H1 (cell line): ENCODE results near the gene DNAJC6. TPM values are rescaled to one million over a fixed set of nuclear protein-coding genes. Genes with fewer than 3 reads are reported as not detected.

Experiments
- CTCF ChIA-PET: fragments of 300-600 bp; sonication (Branson Sonifier 250); formaldehyde crosslinking; loops from one replicate; lab custom pipeline; 2021; ENCODE audit not compliant: partially characterized antibody; lab: Charles Lee
- POLR2A ChIA-PET: fragments of 300-600 bp; sonication (Branson Sonifier 250); formaldehyde crosslinking; loops from one replicate; lab custom pipeline; 2021; ENCODE audit warnings: inconsistent platforms; ENCODE audit not compliant: partially characterized antibody; lab: Charles Lee
- DNase-seq, 2 experiments: peaks; one replicate each; pipeline versions ENCODE4 v3.0.0 to v3.0.0-alpha.2; 2010 to 2022; ENCODE audit warnings: low spot score in 2 of 2, low read depth in 1 of 2, mixed read lengths in 1 of 2
- FAIRE-seq: peaks from 2 replicates; lab custom pipeline; 2011; peaks lifted over from hg19 to GRCh38; lab: Jason Lieb, UNC
- H2AFZ ChIP-seq: 2 replicates; pipeline ENCODE4 v1.8.1; 2012; ENCODE audit warnings: low read length, inconsistent platforms
- H2AK5ac ChIP-seq: 2 replicates; pipeline ENCODE4 v1.6.1; 2013; ENCODE audit warnings: low read depth, low read length
- H2BK120ac ChIP-seq: replicated peaks from 2 replicates; pipeline ENCODE3; 2013; ENCODE audit warnings: low read depth, low read length, inconsistent platforms
- H2BK12ac ChIP-seq: 2 replicates; pipeline ENCODE4 v1.6.1; 2013; ENCODE audit warnings: low read depth, low read length
- H2BK15ac ChIP-seq: 2 replicates; pipeline ENCODE4 v1.6.1; 2013; ENCODE audit warnings: low read length
- H2BK20ac ChIP-seq: 2 replicates; pipeline ENCODE4 v1.6.1; 2013; ENCODE audit warnings: low read length
- H2BK5ac ChIP-seq: 2 replicates; pipeline ENCODE4 v1.6.1; 2013; ENCODE audit warnings: low read depth, low read length
- H3K14ac ChIP-seq: 2 replicates; pipeline ENCODE4 v1.6.1; 2013; ENCODE audit warnings: inconsistent platforms; ENCODE audit not compliant: insufficient read length
- H3K18ac ChIP-seq: 2 replicates; pipeline ENCODE4 v1.6.1; 2013; ENCODE audit warnings: low read length; ENCODE audit errors: extremely low read depth
- H3K23ac ChIP-seq: 2 replicates; pipeline ENCODE4 v1.6.1; 2013; ENCODE audit warnings: inconsistent platforms; ENCODE audit not compliant: insufficient read length
- H3K23me2 ChIP-seq: 2 replicates; pipeline ENCODE4 v1.6.1; 2013; ENCODE audit warnings: low read depth, low read length
- H3K27ac ChIP-seq: 2 replicates; pipeline ENCODE4 v1.6.1; 2011; ENCODE audit warnings: low read depth, low read length, inconsistent platforms
- H3K27me3 ChIP-seq, 4 experiments: replicated peaks in 1 of 4; 1 replicate in 1 of 4; 2 replicates in 3 of 4; pipeline versions ENCODE4 v1.6.1 to v1.8.1; 2011 to 2013; ENCODE audit warnings: low read length in 3 of 4, mild to moderate bottlenecking in 3 of 4, inconsistent platforms in 2 of 4, mixed read lengths in 2 of 4, moderate library complexity in 1 of 4; ENCODE audit not compliant: control insufficient read depth in 3 of 4, insufficient read depth in 3 of 4; ENCODE audit errors: extremely low read depth in 1 of 4
- H3K36me3 ChIP-seq, 4 experiments: 2 replicates each; pipeline versions ENCODE4 v1.6.1 to v1.8.1; 2011 to 2013; ENCODE audit warnings: mild to moderate bottlenecking in 4 of 4, low read length in 3 of 4, moderate library complexity in 2 of 4, control low read depth in 1 of 4, inconsistent platforms in 1 of 4; ENCODE audit not compliant: insufficient read depth in 4 of 4, control insufficient read depth in 2 of 4
- H3K4ac ChIP-seq: replicated peaks from 2 replicates; pipeline ENCODE3; 2013; ENCODE audit warnings: low read length, low read depth, mixed read lengths, inconsistent platforms; ENCODE audit not compliant: insufficient read length
- H3K4me1 ChIP-seq, 4 experiments: replicated peaks in 1 of 4; 1 replicate in 1 of 4; 2 replicates in 3 of 4; pipeline versions ENCODE4 v1.6.1 to v1.8.1; 2011 to 2013; ENCODE audit warnings: low read length in 3 of 4, inconsistent platforms in 2 of 4, mixed read lengths in 1 of 4; ENCODE audit not compliant: insufficient read depth in 4 of 4, control insufficient read depth in 3 of 4
- H3K4me2 ChIP-seq, 2 experiments: 2 replicates each; pipeline versions ENCODE4 v1.6.1 to v1.8.1; 2011 to 2013; ENCODE audit warnings: low read depth in 2 of 2, low read length in 2 of 2, control low read depth in 1 of 2, inconsistent platforms in 1 of 2, mild to moderate bottlenecking in 1 of 2; ENCODE audit not compliant: insufficient read depth in 1 of 2
- H3K4me3 ChIP-seq, 4 experiments: fragments of 200-600, 300-600 bp in 1 of 4; sonication (generic), shearing (Covaris generic), sonication (Bioruptor Twin) in 1 of 4; 2 replicates each; pipeline versions ENCODE4 v1.5.1 to v1.8.1; 2011 to 2016; ENCODE audit warnings: low read length in 4 of 4, low read depth in 3 of 4, control low read depth in 2 of 4, inconsistent platforms in 2 of 4, mild to moderate bottlenecking in 2 of 4, mixed read lengths in 1 of 4, moderate library complexity in 1 of 4; ENCODE audit not compliant: insufficient read depth in 2 of 4; ENCODE audit errors: extremely low read depth in 1 of 4
- H3K56ac ChIP-seq: replicated peaks from 2 replicates; pipeline ENCODE3; 2013; ENCODE audit warnings: low read depth, mild to moderate bottlenecking, mixed read lengths, low read length, inconsistent platforms; ENCODE audit not compliant: insufficient read length
- H3K79me1 ChIP-seq: 2 replicates; pipeline ENCODE4 v1.6.1; 2013; ENCODE audit warnings: low read depth, low read length, control low read depth
- H3K79me2 ChIP-seq, 2 experiments: 2 replicates each; pipeline versions ENCODE4 v1.6.1 to v1.8.1; 2012 to 2013; ENCODE audit warnings: low read length in 2 of 2, mild to moderate bottlenecking in 2 of 2, inconsistent platforms in 1 of 2; ENCODE audit not compliant: insufficient read depth in 2 of 2, control insufficient read depth in 1 of 2
- H3K9ac ChIP-seq, 4 experiments: replicated peaks in 1 of 4; 1 replicate in 1 of 4; 2 replicates in 3 of 4; pipeline versions ENCODE4 v1.6.1 to v1.8.1; 2011 to 2013; ENCODE audit warnings: low read depth in 3 of 4, low read length in 3 of 4, control low read depth in 2 of 4, mild to moderate bottlenecking in 2 of 4, moderate library complexity in 2 of 4, inconsistent platforms in 1 of 4; ENCODE audit errors: extremely low read depth in 1 of 4
- H3K9me3 ChIP-seq, 2 experiments: 2 replicates each; pipeline versions ENCODE4 v1.6.1 to v1.8.1; 2012 to 2013; ENCODE audit warnings: mild to moderate bottlenecking in 2 of 2, moderate library complexity in 2 of 2, control low read depth in 1 of 2, inconsistent platforms in 1 of 2, low read depth in 1 of 2, low read length in 1 of 2, mixed read lengths in 1 of 2; ENCODE audit not compliant: insufficient read depth in 2 of 2
- H4K20me1 ChIP-seq, 2 experiments: replicated peaks in 1 of 2; 2 replicates each; pipeline versions ENCODE3 to v1.8.1; 2011 to 2013; ENCODE audit warnings: inconsistent platforms in 2 of 2, low read length in 2 of 2, mild to moderate bottlenecking in 1 of 2; ENCODE audit not compliant: insufficient read depth in 2 of 2, control insufficient read depth in 1 of 2
- H4K5ac ChIP-seq: 2 replicates; pipeline ENCODE4 v1.6.1; 2013; ENCODE audit warnings: low read length, low read depth, mixed read lengths, inconsistent platforms; ENCODE audit not compliant: insufficient read length
- H4K8ac ChIP-seq: 2 replicates; pipeline ENCODE4 v1.8.0; 2013; ENCODE audit warnings: mild to moderate bottlenecking, moderate library complexity, low read length, inconsistent platforms; ENCODE audit not compliant: insufficient read depth; ENCODE audit errors: extremely low read depth
- H4K91ac ChIP-seq: replicated peaks from 2 replicates; pipeline ENCODE3; 2013; ENCODE audit warnings: low read length, mixed read lengths, inconsistent platforms; ENCODE audit not compliant: insufficient read length
- BRCA1 ChIP-seq: IDR thresholded peaks from 2 replicates; pipeline ENCODE4 v1.6.1; 2012; ENCODE audit warnings: low read depth, low read length, improper control_type of control experiment
- CBX8 ChIP-seq: fragments of 300-800, 300-1000 bp; sonication (generic); IDR thresholded peaks from 2 replicates; pipeline ENCODE4 v1.7.1; 2016; ENCODE audit warnings: low read depth, low read length, borderline replicate concordance
- MAFK ChIP-seq: IDR thresholded peaks from 2 replicates; pipeline ENCODE4 v1.6.1; 2012; ENCODE audit warnings: low read depth, mild to moderate bottlenecking, improper control_type of control experiment, low read length
- WGBS, 2 experiments: shearing (Covaris generic) in 1 of 2; methylation state at CpG; one replicate each; pipeline versions ENCODE4 v1.1.6 to v1.1.7; 2013 to 2015; ENCODE audit warnings: low lambda C conversion rate in 2 of 2, mixed read lengths in 2 of 2, inconsistent platforms in 1 of 2, low coverage in 1 of 2, missing lambda C conversion rate in 1 of 2; ENCODE audit not compliant: insufficient replicate concordance in 2 of 2, insufficient coverage in 1 of 2, insufficient read length in 1 of 2; ENCODE audit errors: extremely low coverage in 1 of 2, missing lambda C conversion rate in 1 of 2; 5-methylcytosine and 5-hydroxymethylcytosine counted together
- polyA plus RNA-seq, 7 experiments: library from polyadenylated mRNA; depleted of rRNA in 3 of 7; stranded (reverse) in 5 of 7; unstranded in 2 of 7; fragments of >200 nt in 5 of 7; fragments of 200-250 nt in 2 of 7; gene quantifications; 1 replicate in 5 of 7; 2 replicates in 1 of 7; 4 replicates in 1 of 7; pipeline versions ENCODE4 v1.2.1 to v1.2.3, GENCODE V29; 2011 to 2013; ENCODE audit warnings: missing spikeins in 2 of 7, mixed read lengths in 2 of 7
- total RNA-seq: library from RNA; stranded (reverse); fragmentation: NEBNext Ultra II Directional; extraction: Animal tissue kit (Norgen Biotek cat#: 25700); gene quantifications from 2 replicates; pipeline ENCODE4 v1.2.1, GENCODE V29; 2021
- TF ChIP-seq, protein P1 (sequence below): IDR thresholded peaks from 2 replicates; pipeline ENCODE4 v1.6.1; 2012; ENCODE audit warnings: inconsistent platforms
- TF ChIP-seq, protein P2 (sequence below): IDR thresholded peaks from 2 replicates; pipeline ENCODE4 v1.6.1; 2012; ENCODE audit warnings: inconsistent platforms
- TF ChIP-seq, protein P3 (sequence below), 3 experiments: IDR thresholded peaks; 1 replicate in 2 of 3; 2 replicates in 1 of 3; pipeline versions ENCODE4 v1.5.1 to v1.6.1; 2011; ENCODE audit warnings: low read length in 3 of 3, mild to moderate bottlenecking in 3 of 3, inconsistent platforms in 2 of 3, low read depth in 1 of 3, moderate library complexity in 1 of 3; ENCODE audit not compliant: insufficient read depth in 1 of 3; ENCODE audit errors: control extremely low read depth in 1 of 3
- TF ChIP-seq, protein P4 (sequence below): IDR thresholded peaks from 2 replicates; pipeline ENCODE4 v1.6.1; 2012; ENCODE audit warnings: low read length, inconsistent platforms

DNAJC6 gene
- total and polyA plus RNA-seq, 2 of the 8 experiments (the other 6 are each of a cell fraction or from before 2014, with no cell fraction given) = 1.6 to 3.0 TPM

DNA sequence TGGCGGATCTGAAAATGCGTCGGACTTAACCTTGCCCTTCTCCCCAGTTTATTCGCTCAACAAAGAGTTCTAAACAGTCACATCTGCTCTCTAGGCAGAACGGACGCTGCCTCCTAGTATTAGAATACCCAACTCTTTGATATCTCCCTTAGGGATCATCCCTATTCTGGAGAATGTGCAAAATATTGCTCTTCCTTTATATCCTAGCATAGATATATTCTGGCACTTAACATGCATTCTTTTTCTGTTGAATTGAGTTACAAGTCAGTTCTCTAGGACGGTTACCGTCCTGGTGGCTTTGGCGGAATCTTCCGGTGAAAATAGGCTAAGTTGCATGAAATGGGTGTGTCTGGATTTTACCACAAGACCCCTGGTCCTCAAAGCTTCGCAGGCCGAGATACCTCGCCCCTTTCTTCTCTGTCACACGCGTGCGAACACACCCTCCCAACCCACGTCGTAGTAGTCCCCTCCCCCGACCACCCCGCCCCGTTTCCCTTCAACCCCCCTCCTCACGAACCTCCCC, 501 bp upstream of the DNAJC6 start:
- Histone ChIP-seq H2BK15ac (no peak overlapping the region), H4K91ac (no peak overlapping the region), H3K18ac (no peak overlapping the region), H3K27ac (no peak overlapping the region), H2BK12ac (no peak overlapping the region), H3K4me2 (peak overlapping the region; percentile 72 to 86), H2BK5ac (no peak overlapping the region), H3K23ac (no peak overlapping the region), H3K9me3 (no peaks in the 10 kb centered on the region), H2AK5ac (no peak overlapping the region), H3K23me2 (peaks cover 11% of the 10 kb centered on the region), H4K8ac (no peak overlapping the region), H4K20me1 (no peaks in the 10 kb centered on the region), H3K56ac (no peak overlapping the region), H3K9ac (no peak overlapping the region), H4K5ac (no peak overlapping the region), H3K79me1 (no peaks in the 10 kb centered on the region), H3K27me3 (peaks cover 0 to 10% (median 0%) of the 10 kb centered on the region in 4 experiments; a peak in 2 of 7 replicates), H2AFZ (peak overlapping the region; percentile 74; the same call in 1 of the 2 replicates), H3K79me2 (no peaks in the 10 kb centered on the region), H3K4ac (no peak overlapping the region), H3K36me3 (no peaks in the 10 kb centered on the region), H3K4me3 (peak overlapping the region; percentile 61 to 88 (median 64)), H2BK20ac (no peak overlapping the region), H3K14ac (no peak overlapping the region), H2BK120ac (no peak overlapping the region), H3K4me1 (peaks cover 0 to 6% (median 2%) of the 10 kb centered on the region in 4 experiments; a peak in 3 of 7 replicates)
- DNase-seq (no peak), FAIRE-seq (no peak)
- CTCF ChIA-PET = interaction anchor here (0.7 to 2.6 kb wide), 7 partner anchors 13 to 398 kb away, joined by 3 to 10 read pairs (median 5); no protein-coding TSS in a partner anchor
- POLR2A ChIA-PET = interaction anchor here (0.7 to 1.9 kb wide), 6 partner anchors 30 to 110 kb away, joined by 3 to 6 read pairs (median 5); no protein-coding TSS in a partner anchor
- WGBS, 2 experiments = 10% methylated on average over 12 of the region's 22 CpGs; no CpG with 5 or more reads in 1 of the 2 experiments
- TF ChIP-seq, protein P1, sequence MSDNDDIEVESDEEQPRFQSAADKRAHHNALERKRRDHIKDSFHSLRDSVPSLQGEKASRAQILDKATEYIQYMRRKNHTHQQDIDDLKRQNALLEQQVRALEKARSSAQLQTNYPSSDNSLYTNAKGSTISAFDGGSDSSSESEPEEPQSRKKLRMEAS = peak; percentile 74; the same call in 1 of the 2 replicates
- TF ChIP-seq, protein P2, sequence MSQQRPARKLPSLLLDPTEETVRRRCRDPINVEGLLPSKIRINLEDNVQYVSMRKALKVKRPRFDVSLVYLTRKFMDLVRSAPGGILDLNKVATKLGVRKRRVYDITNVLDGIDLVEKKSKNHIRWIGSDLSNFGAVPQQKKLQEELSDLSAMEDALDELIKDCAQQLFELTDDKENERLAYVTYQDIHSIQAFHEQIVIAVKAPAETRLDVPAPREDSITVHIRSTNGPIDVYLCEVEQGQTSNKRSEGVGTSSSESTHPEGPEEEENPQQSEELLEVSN = 0 out of 2 replicates have a peak, but pooled peaks have one; percentile 61
- TF ChIP-seq BRCA1 (no peak), CBX8 (no peak), MAFK (no peak)
- TF ChIP-seq, protein P3, sequence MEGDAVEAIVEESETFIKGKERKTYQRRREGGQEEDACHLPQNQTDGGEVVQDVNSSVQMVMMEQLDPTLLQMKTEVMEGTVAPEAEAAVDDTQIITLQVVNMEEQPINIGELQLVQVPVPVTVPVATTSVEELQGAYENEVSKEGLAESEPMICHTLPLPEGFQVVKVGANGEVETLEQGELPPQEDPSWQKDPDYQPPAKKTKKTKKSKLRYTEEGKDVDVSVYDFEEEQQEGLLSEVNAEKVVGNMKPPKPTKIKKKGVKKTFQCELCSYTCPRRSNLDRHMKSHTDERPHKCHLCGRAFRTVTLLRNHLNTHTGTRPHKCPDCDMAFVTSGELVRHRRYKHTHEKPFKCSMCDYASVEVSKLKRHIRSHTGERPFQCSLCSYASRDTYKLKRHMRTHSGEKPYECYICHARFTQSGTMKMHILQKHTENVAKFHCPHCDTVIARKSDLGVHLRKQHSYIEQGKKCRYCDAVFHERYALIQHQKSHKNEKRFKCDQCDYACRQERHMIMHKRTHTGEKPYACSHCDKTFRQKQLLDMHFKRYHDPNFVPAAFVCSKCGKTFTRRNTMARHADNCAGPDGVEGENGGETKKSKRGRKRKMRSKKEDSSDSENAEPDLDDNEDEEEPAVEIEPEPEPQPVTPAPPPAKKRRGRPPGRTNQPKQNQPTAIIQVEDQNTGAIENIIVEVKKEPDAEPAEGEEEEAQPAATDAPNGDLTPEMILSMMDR (IDR thresholded peaks at IDR 0.05; ENCODE audit: control extremely low read depth in 1 of 3, insufficient read depth in 1 of 3, low read depth in 1 of 3, low read length in 3 of 3) = no peak
- TF ChIP-seq, protein P4, sequence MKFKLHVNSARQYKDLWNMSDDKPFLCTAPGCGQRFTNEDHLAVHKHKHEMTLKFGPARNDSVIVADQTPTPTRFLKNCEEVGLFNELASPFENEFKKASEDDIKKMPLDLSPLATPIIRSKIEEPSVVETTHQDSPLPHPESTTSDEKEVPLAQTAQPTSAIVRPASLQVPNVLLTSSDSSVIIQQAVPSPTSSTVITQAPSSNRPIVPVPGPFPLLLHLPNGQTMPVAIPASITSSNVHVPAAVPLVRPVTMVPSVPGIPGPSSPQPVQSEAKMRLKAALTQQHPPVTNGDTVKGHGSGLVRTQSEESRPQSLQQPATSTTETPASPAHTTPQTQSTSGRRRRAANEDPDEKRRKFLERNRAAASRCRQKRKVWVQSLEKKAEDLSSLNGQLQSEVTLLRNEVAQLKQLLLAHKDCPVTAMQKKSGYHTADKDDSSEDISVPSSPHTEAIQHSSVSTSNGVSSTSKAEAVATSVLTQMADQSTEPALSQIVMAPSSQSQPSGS = no peak
